ENCODE results near the gene ZNF580.

The ZNF580 gene

GRCh38 chr19:55656988-55657747, 16.4 kb downstream of the ZNF580 start:
- no peak overlapping the region for H3K27ac ChIP-seq (ENCODE audit: low read depth, low read length)
- peaks cover 22% of the 10 kb centered on the region for H3K4me1 ChIP-seq (ENCODE audit: control insufficient read depth, insufficient read depth, low read length)
- peak overlapping the region; percentile 97 for H3K4me3 ChIP-seq (ENCODE audit: low read depth, low read length)
- H3K27me3 ChIP-seq (ENCODE audit: control insufficient read depth, insufficient read depth, low read length) = no peaks in the 10 kb centered on the region
- H3K9me3 ChIP-seq (ENCODE audit: control insufficient read depth, insufficient read depth, low read depth, low read length) = no peaks in the 10 kb centered on the region
- H3K36me3 ChIP-seq (ENCODE audit: control insufficient read depth, insufficient read depth, low read length) = peaks cover 43% of the 10 kb centered on the region
- peak overlapping the region; percentile 42 for H3K9ac ChIP-seq (ENCODE audit: low read length)

- Histone ChIP-seq H3K9ac (ENCODE audit: low read length) (no peak overlapping the region), H3K36me3 (ENCODE audit: control insufficient read depth, insufficient read depth, low read length) (peaks cover 59% of the 10 kb centered on the region)
These were observed 18.2 kb downstream of the ZNF580 start for GRCh38 chr19:55658846-55659459.

GRCh38 chr19:55659822-55660221, 19.0 kb downstream of the ZNF580 start:
- Histone ChIP-seq H3K9me3 (ENCODE audit: control insufficient read depth, insufficient read depth, low read depth, low read length) (no peaks in the 10 kb centered on the region), H3K4me3 (ENCODE audit: low read depth, low read length) (no peak overlapping the region), H3K36me3 (ENCODE audit: control insufficient read depth, insufficient read depth, low read length) (peaks cover 67% of the 10 kb centered on the region), H3K4me1 (ENCODE audit: control insufficient read depth, insufficient read depth, low read length) (peaks cover 19% of the 10 kb centered on the region), H3K9ac (ENCODE audit: low read length) (no peak overlapping the region), H3K27ac (ENCODE audit: low read depth, low read length) (no peak overlapping the region), H3K27me3 (ENCODE audit: control insufficient read depth, insufficient read depth, low read length) (no peaks in the 10 kb centered on the region)

More at GRCh38 chr19:55658846-55659459, 18.2 kb downstream of the ZNF580 start:
- Histone ChIP-seq H3K4me3 (ENCODE audit: low read depth, low read length) (no peak overlapping the region), H3K27ac (ENCODE audit: low read depth, low read length) (no peak overlapping the region), H3K27me3 (ENCODE audit: control insufficient read depth, insufficient read depth, low read length) (no peaks in the 10 kb centered on the region), H3K9me3 (ENCODE audit: control insufficient read depth, insufficient read depth, low read depth, low read length) (no peaks in the 10 kb centered on the region), H3K4me1 (ENCODE audit: control insufficient read depth, insufficient read depth, low read length) (peaks cover 19% of the 10 kb centered on the region)

GRCh38 chr19:55660404-55660803, 19.6 kb downstream of the ZNF580 start:
- Histone ChIP-seq H3K4me1 (ENCODE audit: control insufficient read depth, insufficient read depth, low read length) (peaks cover 19% of the 10 kb centered on the region), H3K27ac (ENCODE audit: low read depth, low read length) (no peak overlapping the region), H3K4me3 (ENCODE audit: low read depth, low read length) (no peak overlapping the region), H3K9ac (ENCODE audit: low read length) (no peak overlapping the region), H3K36me3 (ENCODE audit: control insufficient read depth, insufficient read depth, low read length) (peaks cover 72% of the 10 kb centered on the region), H3K27me3 (ENCODE audit: control insufficient read depth, insufficient read depth, low read length) (no peaks in the 10 kb centered on the region), H3K9me3 (ENCODE audit: control insufficient read depth, insufficient read depth, low read depth, low read length) (no peaks in the 10 kb centered on the region)

- Histone ChIP-seq H3K9me3 (ENCODE audit: control insufficient read depth, insufficient read depth, low read depth, low read length) (no peaks in the 10 kb centered on the region), H3K27ac (ENCODE audit: low read depth, low read length) (no peak overlapping the region), H3K36me3 (ENCODE audit: control insufficient read depth, insufficient read depth, low read length) (peaks cover 78% of the 10 kb centered on the region), H3K27me3 (ENCODE audit: control insufficient read depth, insufficient read depth, low read length) (no peaks in the 10 kb centered on the region), H3K9ac (ENCODE audit: low read length) (no peak overlapping the region), H3K4me3 (ENCODE audit: low read depth, low read length) (no peak overlapping the region), H3K4me1 (ENCODE audit: control insufficient read depth, insufficient read depth, low read length) (peaks cover 19% of the 10 kb centered on the region)
These were observed 20.2 kb downstream of the ZNF580 start for GRCh38 chr19:55660991-55661390.

- peaks cover 83% of the 10 kb centered on the region for H3K36me3 ChIP-seq (ENCODE audit: control insufficient read depth, insufficient read depth, low read length)
- H3K27ac ChIP-seq (ENCODE audit: low read depth, low read length) = no peak overlapping the region
- H3K4me1 ChIP-seq (ENCODE audit: control insufficient read depth, insufficient read depth, low read length) = peaks cover 12% of the 10 kb centered on the region
- H3K9me3 ChIP-seq (ENCODE audit: control insufficient read depth, insufficient read depth, low read depth, low read length) = no peaks in the 10 kb centered on the region
- H3K9ac ChIP-seq (ENCODE audit: low read length) = no peak overlapping the region
- no peak overlapping the region for H3K4me3 ChIP-seq (ENCODE audit: low read depth, low read length)
- no peaks in the 10 kb centered on the region for H3K27me3 ChIP-seq (ENCODE audit: control insufficient read depth, insufficient read depth, low read length)
These were observed 21.0 kb downstream of the ZNF580 start for GRCh38 chr19:55661826-55662225.

- Histone ChIP-seq H3K9me3 (ENCODE audit: control insufficient read depth, insufficient read depth, low read depth, low read length) (no peaks in the 10 kb centered on the region), H3K36me3 (ENCODE audit: control insufficient read depth, insufficient read depth, low read length) (peaks cover 95% of the 10 kb centered on the region), H3K9ac (ENCODE audit: low read length) (no peak overlapping the region), H3K4me3 (ENCODE audit: low read depth, low read length) (no peak overlapping the region), H3K4me1 (ENCODE audit: control insufficient read depth, insufficient read depth, low read length) (no peaks in the 10 kb centered on the region), H3K27ac (ENCODE audit: low read depth, low read length) (no peak overlapping the region), H3K27me3 (ENCODE audit: control insufficient read depth, insufficient read depth, low read length) (no peaks in the 10 kb centered on the region)
These were observed 23.2 kb downstream of the ZNF580 start for GRCh38 chr19:55663846-55664536.

- H3K27me3 ChIP-seq (ENCODE audit: control insufficient read depth, insufficient read depth, low read length) = no peaks in the 10 kb centered on the region
- peaks cover 90% of the 10 kb centered on the region for H3K36me3 ChIP-seq (ENCODE audit: control insufficient read depth, insufficient read depth, low read length)
- H3K4me3 ChIP-seq (ENCODE audit: low read depth, low read length) = no peak overlapping the region
- no peaks in the 10 kb centered on the region for H3K9me3 ChIP-seq (ENCODE audit: control insufficient read depth, insufficient read depth, low read depth, low read length)
- no peak overlapping the region for H3K9ac ChIP-seq (ENCODE audit: low read length)
- peaks cover 7% of the 10 kb centered on the region; the same call in 1 of the 2 replicates for H3K4me1 ChIP-seq (ENCODE audit: control insufficient read depth, insufficient read depth, low read length)
- no peak overlapping the region for H3K27ac ChIP-seq (ENCODE audit: low read depth, low read length)
These were observed 25.7 kb downstream of the ZNF580 start for GRCh38 chr19:55666343-55667005.

- no peak overlapping the region for H3K9ac ChIP-seq (ENCODE audit: low read length)
- H3K4me1 ChIP-seq (ENCODE audit: control insufficient read depth, insufficient read depth, low read length) = peaks cover 7% of the 10 kb centered on the region; the same call in 1 of the 2 replicates
- H3K9me3 ChIP-seq (ENCODE audit: control insufficient read depth, insufficient read depth, low read depth, low read length) = no peaks in the 10 kb centered on the region
- H3K4me3 ChIP-seq (ENCODE audit: low read depth, low read length) = no peak overlapping the region
- H3K27me3 ChIP-seq (ENCODE audit: control insufficient read depth, insufficient read depth, low read length) = no peaks in the 10 kb centered on the region
- no peak overlapping the region for H3K27ac ChIP-seq (ENCODE audit: low read depth, low read length)
- H3K36me3 ChIP-seq (ENCODE audit: control insufficient read depth, insufficient read depth, low read length) = peaks cover 85% of the 10 kb centered on the region
These were observed 26.2 kb downstream of the ZNF580 start for GRCh38 chr19:55667006-55667381.

GRCh38 chr19:55667511-55667910, 26.7 kb downstream of the ZNF580 start:
- H3K27ac ChIP-seq (ENCODE audit: low read depth, low read length) = no peak overlapping the region
- no peak overlapping the region for H3K4me3 ChIP-seq (ENCODE audit: low read depth, low read length)
- peaks cover 86% of the 10 kb centered on the region for H3K36me3 ChIP-seq (ENCODE audit: control insufficient read depth, insufficient read depth, low read length)
- no peaks in the 10 kb centered on the region for H3K9me3 ChIP-seq (ENCODE audit: control insufficient read depth, insufficient read depth, low read depth, low read length)
- no peaks in the 10 kb centered on the region for H3K27me3 ChIP-seq (ENCODE audit: control insufficient read depth, insufficient read depth, low read length)
- no peak overlapping the region for H3K9ac ChIP-seq (ENCODE audit: low read length)
- peaks cover 12% of the 10 kb centered on the region; the same call in 1 of the 2 replicates for H3K4me1 ChIP-seq (ENCODE audit: control insufficient read depth, insufficient read depth, low read length)
